ENCODE data around the gene CD81.

The CD81 gene

GRCh38 chr11:2419638-2420501 is 42.8 kb downstream of the CD81 start:
- peak; percentile 35 for DNase-seq (ENCODE audit: low read depth, low spot score)

- DNase-seq (ENCODE audit: low read depth, low spot score) = peak; percentile 29
Measured at GRCh38 chr11:2420502-2421225, 43.6 kb downstream of the CD81 start.

DNA sequence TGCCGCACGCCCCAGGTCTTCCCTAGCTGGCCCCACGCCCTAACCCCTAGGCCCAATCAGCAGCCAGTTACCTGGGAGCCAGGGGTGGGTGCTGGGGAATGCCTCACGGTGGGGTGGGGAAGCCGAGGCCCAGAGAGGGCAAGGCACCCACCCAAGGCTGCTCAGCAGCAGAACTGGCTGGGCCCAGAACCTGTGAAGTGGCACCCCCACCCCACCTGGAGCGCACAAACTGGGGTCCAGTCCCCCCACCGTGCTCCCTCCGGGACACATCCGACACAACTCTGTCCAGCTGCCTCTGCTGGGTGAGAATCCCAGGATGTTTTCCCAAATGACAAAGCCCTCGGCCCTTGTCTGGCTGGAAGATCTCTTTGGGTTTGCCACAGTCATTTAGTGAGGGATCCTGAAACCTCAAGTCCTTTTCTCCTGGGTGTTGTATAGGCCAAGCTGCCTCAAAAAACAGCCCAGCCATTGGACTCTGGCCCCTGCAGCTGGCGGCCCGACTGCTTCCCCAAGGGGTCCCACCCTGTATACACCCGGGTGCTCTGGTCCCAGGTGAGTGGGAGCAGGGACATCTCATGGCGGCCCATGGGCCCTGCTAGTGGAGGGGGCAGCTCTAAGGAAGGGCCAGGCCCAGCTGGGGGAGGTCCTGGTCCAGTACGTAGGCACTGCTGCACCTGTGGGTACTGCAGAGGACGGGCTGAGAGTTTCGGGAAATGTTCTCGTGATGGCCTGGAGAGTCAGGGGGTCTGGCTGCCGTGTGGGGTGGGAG is 44.3 kb downstream of the CD81 start:
- no peak for DNase-seq (ENCODE audit: low read depth, low spot score)

DNA sequence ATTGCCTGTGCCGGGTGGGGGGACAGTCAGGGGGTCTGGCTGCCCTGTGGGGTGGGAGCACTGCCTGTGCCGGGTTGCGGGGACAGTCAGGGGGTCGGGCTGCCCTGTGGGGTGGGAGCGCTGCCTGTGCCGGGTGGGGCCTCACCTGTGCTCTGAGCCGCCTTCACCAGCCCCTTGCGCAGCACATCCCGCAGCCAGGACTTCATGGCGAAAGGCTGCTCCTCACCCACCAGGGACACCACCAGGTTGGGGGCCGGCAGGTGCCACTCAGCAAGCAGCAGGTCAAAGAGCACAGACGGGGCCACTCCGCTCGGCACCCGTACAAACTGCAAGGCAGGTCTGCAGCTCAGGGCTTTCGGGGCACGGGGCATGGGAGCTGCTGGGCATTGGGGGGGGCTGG is 44.9 kb downstream of the CD81 start:
- DNase-seq (ENCODE audit: low read depth, low spot score) = no peak

DNA sequence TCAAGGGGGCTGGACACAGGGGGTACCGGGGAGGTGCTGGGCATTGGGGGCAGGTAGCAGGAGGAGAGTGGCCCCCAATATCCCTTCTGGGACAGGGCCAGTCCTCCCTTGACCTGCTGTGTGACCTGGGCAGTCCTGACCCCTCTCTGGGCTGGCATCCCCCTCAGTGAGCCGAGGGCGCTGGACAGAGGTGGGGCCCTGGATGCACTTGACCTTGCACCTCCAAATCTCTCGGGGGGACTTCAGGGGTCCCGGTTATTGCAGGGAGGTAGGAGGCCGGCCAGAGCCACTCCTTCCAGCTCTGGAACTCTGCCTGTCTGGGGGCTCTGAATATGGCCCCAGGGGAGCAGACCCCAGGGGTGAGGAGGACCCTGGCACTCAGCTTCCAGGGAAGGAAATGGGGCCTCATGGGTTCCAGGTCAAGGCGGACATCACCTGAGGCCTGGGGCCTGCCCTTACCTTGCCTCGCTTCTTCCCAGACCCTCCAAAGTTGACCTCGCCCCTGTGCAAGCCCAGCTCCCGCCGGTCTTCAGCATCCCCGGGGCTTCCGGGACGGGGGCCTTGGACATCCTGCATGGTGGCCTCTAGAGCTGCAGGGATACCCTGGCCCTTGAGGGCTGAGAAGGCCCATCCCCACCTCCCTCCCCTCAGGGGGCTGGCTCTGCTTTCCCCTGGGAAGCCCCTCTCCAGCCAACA is 45.5 kb downstream of the CD81 start:
- DNase-seq (ENCODE audit: low read depth, low spot score) = no peak

GRCh38 chr11:2423157-2424025 is 46.3 kb downstream of the CD81 start:
- no peak for DNase-seq (ENCODE audit: low read depth, low spot score)

- no peak for DNase-seq (ENCODE audit: low read depth, low spot score)
Measured at GRCh38 chr11:2424811-2425495, 47.8 kb downstream of the CD81 start.

GRCh38 chr11:2425506-2425905 is 48.4 kb downstream of the CD81 start:
- DNase-seq (ENCODE audit: low read depth, low spot score) = no peak

DNA sequence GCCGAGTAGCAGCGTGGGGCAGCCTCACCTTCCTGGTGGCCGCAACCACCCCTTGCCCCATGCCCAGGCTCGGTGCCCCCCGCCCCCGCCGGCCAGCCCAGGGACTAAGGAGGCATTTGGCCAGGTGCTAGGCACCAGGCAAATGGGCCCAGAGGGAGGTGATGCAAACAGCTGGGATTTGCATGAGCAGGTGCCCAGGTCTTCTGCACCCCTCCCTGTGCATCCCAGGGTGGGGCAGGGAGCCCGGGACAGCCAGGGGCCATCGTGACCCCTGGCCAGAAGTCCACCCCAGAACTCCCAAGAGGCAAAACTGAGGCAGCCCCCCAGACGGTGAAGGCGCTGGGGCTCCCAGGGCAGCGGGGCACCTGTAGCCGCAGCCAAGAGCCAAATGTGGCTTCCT is 49.1 kb downstream of the CD81 start:
- no peak for DNase-seq (ENCODE audit: low read depth, low spot score)

DNA sequence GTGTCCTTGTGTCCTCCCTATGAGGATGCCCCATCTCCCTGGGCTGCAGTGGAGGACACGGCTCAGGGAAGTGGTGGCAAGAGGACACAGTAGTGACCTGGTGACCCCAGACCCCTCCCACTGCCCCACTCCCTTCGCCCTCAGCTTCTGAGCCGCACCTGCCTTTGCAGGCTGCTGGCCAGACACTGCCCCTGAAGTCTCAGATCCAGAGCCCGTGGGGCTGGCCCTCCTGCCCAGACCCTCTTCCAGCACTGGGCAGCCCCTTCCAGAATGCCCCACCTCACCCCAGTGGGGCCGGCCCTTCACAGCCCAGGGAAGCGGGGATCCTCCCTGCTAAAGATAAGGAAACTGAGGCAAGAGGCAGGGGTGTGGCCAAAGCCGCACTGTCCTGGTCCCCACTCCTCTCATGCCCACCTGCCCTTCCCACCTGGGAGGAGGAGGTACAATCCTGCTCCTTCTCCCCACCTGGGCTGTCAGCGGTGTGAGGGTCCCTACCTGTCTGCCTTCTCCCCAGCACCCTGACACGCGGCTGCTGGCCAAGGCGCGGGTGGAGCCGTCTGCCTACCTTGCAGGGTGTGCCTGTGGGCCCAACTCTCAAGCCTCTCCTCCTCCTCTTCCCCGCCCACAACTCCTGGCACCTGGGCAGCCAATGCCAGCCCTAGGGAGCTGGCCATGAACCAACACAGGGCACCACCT is 49.9 kb downstream of the CD81 start:
- no peak for DNase-seq (ENCODE audit: low read depth, low spot score)

GRCh38 chr11:2427721-2428321 is 50.7 kb downstream of the CD81 start:
- no peak for DNase-seq (ENCODE audit: low read depth, low spot score)

GRCh38 chr11:2428322-2428795 is 51.2 kb downstream of the CD81 start:
- DNase-seq (ENCODE audit: low read depth, low spot score) = peak; percentile 10

DNA sequence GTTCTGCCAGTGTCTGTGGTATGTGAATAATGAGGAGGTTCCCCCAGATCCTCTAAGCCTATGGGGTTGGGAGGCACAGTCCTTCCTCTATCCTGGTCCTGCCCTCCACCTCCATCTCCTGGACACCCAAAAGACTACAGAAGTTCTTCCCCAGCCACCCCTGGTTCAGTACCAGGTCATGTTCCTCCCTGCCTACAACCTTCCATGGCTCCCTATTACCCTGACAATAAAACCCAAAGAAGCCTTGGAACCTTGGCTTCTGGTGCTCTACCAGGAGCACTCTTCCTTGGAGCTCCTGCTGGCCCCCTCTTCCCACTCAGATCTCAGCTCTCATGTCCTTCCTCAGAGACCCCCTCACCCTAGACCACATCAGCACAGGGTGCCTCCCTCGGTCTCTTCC is 54.3 kb downstream of the CD81 start:
- no peak for DNase-seq (ENCODE audit: low read depth, low spot score)

- no peak for DNase-seq (ENCODE audit: low read depth, low spot score)
Measured at GRCh38 chr11:2432171-2432621, 55.1 kb downstream of the CD81 start.

DNA sequence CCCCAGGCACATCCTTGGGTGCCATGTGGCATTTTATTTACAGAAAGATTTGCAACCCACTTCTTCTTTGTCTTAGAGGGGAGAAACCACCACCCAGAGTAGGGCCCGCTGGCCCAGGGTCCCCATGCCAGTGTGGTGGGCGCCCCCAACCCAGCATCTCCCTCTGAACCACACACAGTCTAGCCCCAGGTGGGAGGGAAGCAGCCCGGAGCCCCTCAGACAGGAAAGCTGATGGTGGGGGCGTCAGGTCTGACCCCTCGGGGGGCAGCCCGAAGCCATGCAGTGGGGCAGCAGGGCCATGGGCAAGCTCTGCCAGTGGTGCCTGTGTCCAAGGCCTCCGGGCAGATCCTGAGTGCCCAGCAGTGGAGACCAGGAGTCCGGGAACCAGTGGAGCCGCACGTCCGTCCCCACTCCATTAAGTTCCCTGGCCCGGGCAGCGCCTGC is 55.5 kb downstream of the CD81 start:
- DNase-seq (ENCODE audit: low read depth, low spot score) = no peak

DNA sequence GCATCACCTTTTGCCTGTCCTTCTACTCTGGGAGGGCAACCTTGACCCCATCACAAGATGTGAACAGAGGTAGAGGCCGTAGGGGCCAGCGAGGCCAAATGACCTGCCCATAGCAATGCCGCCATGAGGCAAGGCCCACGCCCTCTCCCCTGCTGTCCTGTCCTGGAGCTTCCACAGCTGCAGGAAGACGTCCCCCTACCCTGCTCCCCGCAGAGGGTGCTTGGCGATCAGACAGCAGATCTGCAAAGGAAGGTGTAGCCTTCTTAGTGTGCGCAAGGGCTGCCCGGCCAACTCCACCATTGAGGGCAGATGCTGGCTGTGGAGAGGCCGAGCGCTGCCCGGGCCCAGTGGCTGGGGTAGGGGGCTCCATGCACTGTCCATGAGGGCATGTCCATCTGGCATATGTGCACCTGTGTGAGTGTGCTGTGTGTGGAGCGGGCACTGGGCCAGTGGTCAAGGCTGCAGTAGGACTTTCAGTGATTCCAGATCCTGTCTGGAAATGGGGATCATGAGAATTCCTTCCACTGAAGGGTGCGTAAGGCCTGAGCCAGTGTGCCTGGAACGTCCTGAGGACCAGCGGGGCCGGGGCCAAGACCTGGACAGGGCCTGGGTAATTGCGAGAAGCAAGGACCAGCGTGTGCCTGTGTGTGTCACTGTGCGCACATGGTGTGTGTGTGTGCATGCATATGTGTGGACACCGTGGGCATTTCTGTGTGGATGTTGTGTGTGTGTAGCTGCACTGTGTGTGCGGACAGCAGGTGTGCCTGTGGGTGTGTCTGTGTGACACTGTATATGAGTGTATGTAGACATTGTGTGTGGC is 56.2 kb downstream of the CD81 start:
- DNase-seq (ENCODE audit: low read depth, low spot score) = no peak

DNA sequence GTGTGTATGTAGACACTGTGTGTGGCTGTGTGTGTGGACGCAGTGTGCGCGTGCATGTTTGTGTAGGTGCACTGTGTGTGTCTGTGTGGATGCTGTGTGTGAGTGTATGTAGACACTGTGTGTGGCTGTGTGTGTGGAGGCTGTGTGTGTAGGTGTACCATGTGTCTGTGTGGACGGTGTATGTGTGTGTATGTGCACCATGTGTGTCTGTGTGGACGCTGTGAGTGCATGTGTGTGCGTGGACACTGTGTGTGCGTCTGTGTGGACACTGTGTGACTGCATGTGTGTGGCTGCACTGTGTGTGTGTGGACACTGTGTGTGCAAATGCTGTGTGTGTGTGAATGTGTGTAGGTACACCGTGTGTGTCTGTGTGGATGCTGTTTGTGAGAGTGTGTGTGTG is 56.9 kb downstream of the CD81 start:
- no peak for DNase-seq (ENCODE audit: low read depth, low spot score)

All from smooth muscle cell of the brain vasculature (primary cell).